GM12872 (cell line): Measurements from ENCODE around the gene SLAMF9.

ENCODE experiments used
- TF ChIP-seq, protein P1 (sequence below): IDR thresholded peaks from 3 replicates; pipeline ENCODE4 v1.5.1; 2011; ENCODE audit warnings: low read depth, mild to moderate bottlenecking, low read length, moderate library complexity; ENCODE audit not compliant: insufficient read depth

Gene SLAMF9

GRCh38 chr1:159964144-159964543, 10.1 kb upstream of the SLAMF9 start:
- TF ChIP-seq, protein P1, sequence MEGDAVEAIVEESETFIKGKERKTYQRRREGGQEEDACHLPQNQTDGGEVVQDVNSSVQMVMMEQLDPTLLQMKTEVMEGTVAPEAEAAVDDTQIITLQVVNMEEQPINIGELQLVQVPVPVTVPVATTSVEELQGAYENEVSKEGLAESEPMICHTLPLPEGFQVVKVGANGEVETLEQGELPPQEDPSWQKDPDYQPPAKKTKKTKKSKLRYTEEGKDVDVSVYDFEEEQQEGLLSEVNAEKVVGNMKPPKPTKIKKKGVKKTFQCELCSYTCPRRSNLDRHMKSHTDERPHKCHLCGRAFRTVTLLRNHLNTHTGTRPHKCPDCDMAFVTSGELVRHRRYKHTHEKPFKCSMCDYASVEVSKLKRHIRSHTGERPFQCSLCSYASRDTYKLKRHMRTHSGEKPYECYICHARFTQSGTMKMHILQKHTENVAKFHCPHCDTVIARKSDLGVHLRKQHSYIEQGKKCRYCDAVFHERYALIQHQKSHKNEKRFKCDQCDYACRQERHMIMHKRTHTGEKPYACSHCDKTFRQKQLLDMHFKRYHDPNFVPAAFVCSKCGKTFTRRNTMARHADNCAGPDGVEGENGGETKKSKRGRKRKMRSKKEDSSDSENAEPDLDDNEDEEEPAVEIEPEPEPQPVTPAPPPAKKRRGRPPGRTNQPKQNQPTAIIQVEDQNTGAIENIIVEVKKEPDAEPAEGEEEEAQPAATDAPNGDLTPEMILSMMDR, result no peak

GRCh38 chr1:159962176-159962575, 8.1 kb upstream of the SLAMF9 start:
- TF ChIP-seq, protein P1, result no peak

DNA sequence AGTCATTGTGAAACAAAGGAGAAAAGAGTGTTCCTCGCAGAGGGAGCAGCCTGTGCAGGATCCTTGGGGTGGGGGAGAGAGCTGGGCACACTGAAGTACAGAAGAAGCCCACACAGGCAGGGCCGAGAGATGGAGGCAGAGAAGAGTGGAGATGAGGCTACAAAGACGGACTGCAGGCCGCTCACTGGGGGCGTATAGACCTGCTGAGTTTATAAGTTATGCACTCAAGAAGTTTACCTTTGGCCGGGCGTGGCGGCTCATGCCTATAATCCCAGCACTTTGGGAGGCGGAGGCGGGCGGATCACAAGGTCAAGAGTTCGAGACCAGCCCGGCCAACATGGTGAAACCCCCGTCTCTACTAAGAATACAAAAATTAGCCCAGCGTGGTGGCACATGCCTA, 7.6 kb upstream of the SLAMF9 start:
- TF ChIP-seq, protein P1, result no peak

DNA sequence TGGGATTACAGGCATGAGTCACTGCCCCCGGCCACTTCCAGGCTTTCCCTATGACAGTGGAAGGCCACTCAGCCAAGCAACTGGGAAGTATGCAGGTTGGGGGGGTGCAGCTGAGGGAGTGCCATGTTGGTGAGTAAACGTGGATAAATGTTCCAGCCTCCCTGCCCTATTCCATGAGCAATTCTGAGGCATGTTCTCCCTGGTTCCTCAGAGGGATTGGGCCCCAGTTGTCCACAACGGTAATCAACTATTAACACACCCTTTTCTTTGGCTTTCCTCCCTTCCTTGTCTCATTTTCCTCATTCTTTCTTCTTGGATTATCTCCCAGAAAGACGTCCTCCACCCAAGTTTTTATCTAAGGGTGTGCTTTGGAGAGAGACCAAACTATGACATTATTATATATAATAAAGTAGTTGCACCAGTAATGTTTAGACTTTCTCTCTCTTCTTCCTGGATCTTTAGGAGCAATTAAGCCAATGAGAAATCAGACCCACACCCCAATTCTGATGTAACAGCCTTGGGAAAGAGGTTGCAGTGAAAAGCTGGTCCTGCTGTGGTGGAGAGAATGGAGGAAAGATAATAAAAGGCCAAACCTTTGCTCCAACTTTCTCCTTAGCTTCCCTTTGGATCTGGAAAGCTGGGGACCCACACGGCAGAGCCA, 6.8 kb upstream of the SLAMF9 start:
- TF ChIP-seq, protein P1, result no peak

DNA sequence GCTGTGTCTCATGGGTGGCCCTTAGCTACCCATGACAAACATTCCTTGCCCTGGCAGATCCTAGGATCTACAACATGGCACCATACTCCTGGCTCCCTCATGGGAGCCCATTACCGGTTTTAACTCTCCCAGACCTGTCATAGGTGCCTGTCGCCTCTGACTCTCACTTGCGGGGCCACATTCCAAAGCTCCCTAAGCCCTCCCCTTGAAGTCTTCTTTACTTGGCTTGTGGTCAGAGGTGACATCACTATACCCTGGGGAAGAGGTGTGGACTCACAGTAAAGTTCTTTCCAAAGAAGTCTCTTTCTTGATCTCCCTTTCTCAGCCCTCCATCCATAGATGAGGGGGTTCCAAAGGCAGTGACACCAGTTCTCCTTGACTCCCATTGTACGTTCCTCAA, 5.4 kb upstream of the SLAMF9 start:
- TF ChIP-seq, protein P1, result no peak

GRCh38 chr1:159958719-159959380, 4.8 kb upstream of the SLAMF9 start:
- TF ChIP-seq, protein P1, result no peak

GRCh38 chr1:159957824-159958268, 3.8 kb upstream of the SLAMF9 start:
- TF ChIP-seq, protein P1, result no peak
